OCI-LY1 (cell line): ENCODE data around the gene FAM53B.

ENCODE experiments used
- CTCF ChIP-seq: fragments of 200-600 bp; sonication (generic), shearing (Covaris generic); IDR thresholded peaks from 2 replicates; pipeline ENCODE4 v1.5.1; 2017; ENCODE audit warnings: mild to moderate bottlenecking, antibody characterized with exemption, low read length, moderate library complexity, mixed read lengths
- EZH2 ChIP-seq: fragments of 200-600 bp; sonication (generic), shearing (Covaris generic); IDR thresholded peaks from 2 replicates; pipeline ENCODE4 v1.8.0; 2017; ENCODE audit warnings: borderline replicate concordance, mixed run types, mild to moderate bottlenecking, antibody characterized with exemption, low read length, moderate library complexity, mixed read lengths

GRCh38 chr10:124569623-124570470 lies 174.3 kb downstream of the FAM53B start:
- TF ChIP-seq CTCF: no peak
- TF ChIP-seq EZH2: no peak
